Prostate gland (tissue), 2 donors: ENCODE data around the gene GTSE1.

Experiments used
- CTCF ChIP-seq, 4 experiments: fragments of 200-600 bp in 2 of 4; fragments of 450-650 bp in 2 of 4; sonication (generic) in 2 of 4; IDR thresholded peaks; 1 replicate in 3 of 4; 2 replicates in 1 of 4; pipeline ENCODE4 v1.5.1; 2016 to 2019; ENCODE audit warnings: antibody characterized with exemption in 4 of 4, mild to moderate bottlenecking in 2 of 4, moderate library complexity in 2 of 4
- POLR2AphosphoS5 ChIP-seq: sonication (generic); formaldehyde crosslinking; IDR thresholded peaks from one replicate; pipeline ENCODE4 v1.6.1; 2017; ENCODE audit warnings: antibody characterized with exemption

GRCh38 chr22:46380069-46380468 is 83.4 kb downstream of the GTSE1 start:
- no peak for TF ChIP-seq CTCF (IDR thresholded peaks at IDR 0.05)
- no peak for TF ChIP-seq POLR2AphosphoS5
